ENCODE results near the gene DOCK2.
"Not testable (repeated sequence)": the region's sequence is repeated elsewhere in the genome, so short reads cannot be mapped to it uniquely, and the experiment has no call there.

DOCK2 gene

DNA sequence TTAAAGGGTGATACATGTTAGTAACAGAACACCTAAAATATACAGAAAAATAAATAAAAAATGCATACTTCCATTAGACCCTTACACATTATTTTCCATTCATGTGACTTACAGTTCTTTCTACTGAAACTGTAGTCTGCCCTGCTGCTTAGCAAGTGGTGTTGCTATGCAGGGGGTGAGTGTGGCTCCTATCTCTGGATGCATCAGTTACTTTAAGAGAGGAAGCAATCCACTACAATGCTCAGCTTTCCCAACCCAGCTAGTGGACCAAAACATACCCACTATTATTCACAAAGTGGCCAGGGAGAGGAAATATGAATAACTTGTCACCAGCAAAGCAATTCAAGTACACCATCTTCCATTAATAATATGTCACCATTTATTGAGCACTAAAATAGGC, 121.8 kb downstream of the DOCK2 start:
- DNase-seq, result no peak

DNA sequence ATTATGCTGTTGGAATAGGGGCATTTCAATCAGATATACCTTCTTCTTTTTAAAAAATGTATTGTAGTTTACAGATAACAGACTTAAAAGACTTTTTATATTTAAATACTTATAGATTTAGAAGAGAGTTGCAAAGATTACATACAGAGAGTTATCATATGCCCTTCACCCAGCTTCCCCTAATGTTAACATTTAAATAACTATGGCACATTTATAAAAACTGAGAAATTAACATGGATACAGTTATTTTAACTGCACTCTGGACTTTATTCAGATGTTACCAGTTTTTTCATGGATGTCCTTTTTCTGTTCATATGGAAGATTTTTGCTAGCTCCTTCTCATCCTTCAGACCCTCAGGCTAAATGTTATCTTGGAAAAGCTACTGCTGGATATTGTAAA, 123.2 kb downstream of the DOCK2 start:
- DNase-seq, result no peak

- peak; percentile 81 for DNase-seq
These were observed 125.4 kb downstream of the DOCK2 start for GRCh38 chr5:169762338-169763095.

DNA sequence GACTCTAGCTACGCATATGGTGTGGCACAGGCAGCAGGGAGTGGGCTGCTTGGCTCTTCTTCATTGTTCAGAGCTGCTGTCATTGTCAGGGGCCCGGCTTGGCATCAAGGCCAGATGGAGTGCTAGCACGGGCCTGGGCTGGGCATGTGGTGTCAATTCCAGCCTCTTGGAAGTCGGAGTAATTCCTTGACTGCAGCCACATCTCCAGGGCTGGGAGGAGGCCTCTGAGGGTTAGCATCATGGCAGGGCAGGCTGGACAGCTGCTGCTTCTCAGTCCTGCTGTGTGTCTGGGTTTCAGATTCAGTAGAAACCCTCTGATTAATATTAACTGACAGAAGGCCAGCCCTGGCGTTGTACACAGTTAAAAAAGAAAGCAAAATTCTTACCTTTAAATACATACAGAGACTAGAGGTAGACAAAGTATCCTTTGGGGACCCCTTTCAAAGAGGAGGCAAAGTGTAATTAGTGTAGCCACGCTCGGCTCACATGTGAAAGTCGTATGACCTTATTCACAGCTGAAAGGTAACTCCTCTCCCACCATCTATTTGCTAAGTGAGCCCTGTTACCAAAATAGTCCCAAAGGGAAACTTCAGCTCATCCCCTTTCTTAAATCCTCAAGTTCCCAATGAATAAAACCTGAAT, 126.4 kb downstream of the DOCK2 start:
- DNase-seq, result peak; percentile 43

GRCh38 chr5:169764018-169764378, 126.9 kb downstream of the DOCK2 start:
- DNase-seq, result no peak

DNA sequence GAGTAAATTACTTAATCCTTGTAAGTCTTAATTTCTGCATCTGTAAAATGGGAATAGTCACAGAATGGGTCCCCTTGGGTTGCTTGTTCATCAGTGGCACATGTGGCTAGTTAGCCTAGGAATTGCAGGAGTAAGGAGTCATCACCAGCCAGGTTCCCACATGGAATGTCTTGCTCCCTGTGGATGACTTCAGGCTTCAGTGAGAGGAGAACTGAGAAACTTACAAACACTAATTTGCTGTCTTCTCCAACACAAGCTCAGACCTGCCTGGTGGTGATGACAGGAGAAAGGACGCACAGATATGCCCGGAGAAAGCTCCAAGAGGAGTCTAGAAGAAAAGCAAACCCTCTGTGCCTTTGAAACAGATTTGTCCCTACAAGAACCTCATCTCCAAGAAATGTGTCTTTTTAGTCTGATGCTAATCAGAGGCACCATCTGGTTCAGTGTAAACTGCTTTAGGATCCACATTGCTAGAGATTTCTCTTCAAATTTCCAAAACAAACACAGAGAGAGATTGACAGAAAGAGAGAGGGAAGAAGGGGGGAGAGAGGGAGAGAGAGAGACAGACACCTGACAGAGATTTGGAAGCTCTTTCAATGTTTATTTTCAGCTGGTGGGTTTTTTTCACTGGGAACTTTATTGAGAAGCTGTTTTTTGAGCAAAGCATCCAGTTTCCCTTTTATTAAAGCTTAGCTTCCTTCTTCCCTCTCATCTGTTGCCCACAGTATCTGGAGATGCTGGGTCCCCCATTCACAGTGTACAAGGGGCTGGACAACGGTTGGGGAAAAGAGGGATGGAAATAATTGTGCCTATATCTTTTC, 128.3 kb downstream of the DOCK2 start:
- peak; percentile 56 for DNase-seq

DNA sequence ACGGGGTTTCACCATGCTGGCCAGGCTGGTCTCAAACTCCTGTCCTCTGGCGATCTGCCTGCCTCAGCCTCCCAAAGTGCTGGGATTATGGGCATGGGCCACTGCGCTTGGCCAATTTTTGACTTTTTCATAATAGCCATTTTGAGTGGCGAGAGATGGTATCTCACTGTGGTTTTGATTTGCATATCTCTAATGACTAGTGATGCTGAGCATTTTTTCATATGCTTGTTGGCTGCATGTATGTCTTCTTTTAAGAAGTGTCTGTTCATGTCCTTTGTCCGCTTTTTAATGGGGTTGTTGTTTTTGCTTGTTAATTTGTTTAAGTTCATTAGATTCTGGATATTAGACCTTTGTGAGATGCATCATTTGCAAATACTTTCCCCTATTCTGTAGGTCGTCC, 129.9 kb downstream of the DOCK2 start:
- DNase-seq, result not testable (repeated sequence)

DNA sequence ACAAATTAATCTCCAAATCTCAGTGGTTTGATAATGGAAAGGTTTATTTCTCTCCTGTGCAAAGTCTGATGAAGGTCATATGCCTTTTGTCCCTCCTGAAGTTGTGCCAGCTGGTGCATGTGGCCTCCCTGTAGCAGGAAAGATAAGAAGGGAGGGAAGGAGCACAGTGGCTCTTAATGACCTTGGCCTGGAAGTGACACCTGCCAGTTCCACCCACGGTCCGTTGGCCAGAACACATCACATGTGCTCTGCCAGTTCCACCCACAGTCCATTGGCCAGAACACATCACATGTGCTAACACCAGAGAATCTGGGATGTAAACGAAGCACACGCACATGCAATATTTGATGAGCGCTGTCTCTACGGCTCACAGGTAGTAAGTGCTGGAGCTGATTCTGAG, 130.9 kb downstream of the DOCK2 start:
- no peak for DNase-seq

DNA sequence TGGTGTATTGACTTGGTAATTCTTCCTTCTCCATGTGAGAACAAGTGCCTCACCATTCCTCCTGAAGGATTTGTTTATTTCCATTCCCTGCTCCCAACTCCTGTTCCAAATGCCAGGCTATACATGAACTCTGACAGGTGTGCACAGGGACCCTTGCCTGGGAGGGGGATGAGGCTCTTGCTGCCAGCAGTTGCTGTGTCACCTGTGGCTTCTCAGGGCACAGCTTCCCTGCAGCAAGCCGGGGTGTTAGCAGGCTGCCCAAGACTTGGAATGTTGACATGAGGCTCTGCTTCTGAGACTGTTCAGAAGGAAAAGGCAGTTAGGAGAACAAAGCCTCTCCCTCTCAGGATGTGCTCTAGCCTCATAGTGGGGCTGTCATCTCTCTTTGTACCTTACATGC, 131.3 kb downstream of the DOCK2 start:
- no peak for DNase-seq

GRCh38 chr5:169770109-169770508, 133.0 kb downstream of the DOCK2 start:
- DNase-seq, result no peak

- DNase-seq, result no peak
These were observed 135.2 kb downstream of the DOCK2 start for GRCh38 chr5:169772256-169772655.

GRCh38 chr5:169772688-169773087, 135.6 kb downstream of the DOCK2 start:
- DNase-seq, result peak; percentile 54

- DNase-seq, result no peak
These were observed 140.1 kb downstream of the DOCK2 start for GRCh38 chr5:169777159-169777558.

- no peak for DNase-seq
These were observed 141.8 kb downstream of the DOCK2 start for GRCh38 chr5:169778622-169779596.

DNA sequence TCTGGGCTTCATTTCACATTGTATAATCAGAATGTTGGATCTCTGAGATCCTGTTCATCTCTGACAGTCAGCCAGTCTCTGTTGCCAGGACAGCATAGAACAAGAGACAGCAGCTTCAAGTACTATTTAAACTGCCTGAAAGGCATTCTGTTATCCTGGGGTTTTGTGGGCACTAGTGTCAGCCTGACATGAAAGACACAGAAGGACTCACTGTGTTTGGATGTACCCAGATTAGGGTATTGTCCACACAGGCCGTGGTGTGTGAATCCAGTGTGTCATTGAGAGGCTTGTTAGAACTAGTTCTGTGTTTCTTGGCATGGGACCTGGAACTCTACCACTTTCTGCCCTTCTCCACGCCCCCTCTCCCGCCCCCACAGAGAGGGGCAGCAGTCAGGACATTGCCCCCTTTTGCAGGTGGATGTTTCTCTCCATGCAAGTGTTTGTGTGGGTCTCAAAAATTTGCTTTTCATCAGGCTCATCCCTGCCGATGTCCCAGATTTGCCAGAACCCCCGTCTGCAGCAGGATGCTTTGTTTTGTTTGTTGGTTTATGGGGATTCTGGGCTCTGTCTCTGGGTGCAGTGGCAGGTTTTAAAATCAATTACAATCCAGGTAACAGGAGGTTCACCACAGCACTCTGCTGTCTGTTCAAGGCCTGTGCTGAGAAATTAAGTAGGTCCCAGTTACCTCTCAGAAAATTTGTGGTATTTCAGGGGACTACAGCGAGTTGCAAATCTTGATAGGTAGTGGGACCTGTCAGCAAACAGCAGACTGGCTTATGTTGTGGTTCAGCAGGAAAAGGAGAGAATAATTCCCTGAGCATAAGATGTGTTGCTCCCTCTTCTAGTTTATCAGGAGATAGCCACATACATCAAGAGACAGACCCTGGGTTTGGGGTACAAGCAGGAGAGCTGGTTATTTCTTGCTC, 144.6 kb downstream of the DOCK2 start:
- DNase-seq, result no peak

DNA sequence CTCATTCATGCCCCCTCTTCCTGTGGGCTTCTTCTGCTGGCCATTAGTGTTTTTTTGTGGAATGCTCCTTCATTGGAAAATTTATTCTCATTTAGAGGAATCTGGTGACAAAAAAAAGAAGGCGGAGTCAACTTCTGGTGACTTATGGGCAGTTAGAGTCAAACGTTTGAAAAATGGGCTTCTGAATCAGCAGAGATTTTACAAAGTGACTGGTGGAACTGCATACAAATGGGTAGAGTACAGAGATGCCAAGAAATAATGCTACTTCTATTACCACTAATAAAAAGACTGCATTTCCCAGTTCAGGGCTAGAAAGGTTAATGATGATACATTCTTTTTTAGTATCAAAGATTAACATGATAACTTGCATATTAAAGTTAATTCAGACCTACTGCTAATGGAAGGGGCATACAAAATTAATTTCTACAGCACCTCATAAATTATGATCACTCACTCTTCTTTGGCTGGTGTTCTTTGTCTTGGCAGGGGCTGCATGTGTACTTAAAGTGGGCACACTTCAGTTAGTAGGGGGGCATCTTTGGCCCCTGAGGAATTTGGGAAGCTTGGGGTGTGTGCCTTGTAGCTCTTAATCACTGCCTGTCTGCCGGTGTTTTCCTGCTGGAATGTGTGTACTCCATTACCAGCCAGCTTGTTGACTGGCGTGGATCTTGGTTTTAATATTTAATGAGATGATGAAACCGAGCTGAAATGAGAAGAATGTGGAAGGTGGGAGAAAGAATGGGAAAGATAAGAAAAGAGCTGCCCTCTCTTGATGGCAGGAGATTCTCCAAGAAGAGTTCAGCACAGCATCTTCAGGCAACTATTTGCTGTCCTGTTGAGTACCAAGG, 148.9 kb downstream of the DOCK2 start:
- no peak for DNase-seq

DNA sequence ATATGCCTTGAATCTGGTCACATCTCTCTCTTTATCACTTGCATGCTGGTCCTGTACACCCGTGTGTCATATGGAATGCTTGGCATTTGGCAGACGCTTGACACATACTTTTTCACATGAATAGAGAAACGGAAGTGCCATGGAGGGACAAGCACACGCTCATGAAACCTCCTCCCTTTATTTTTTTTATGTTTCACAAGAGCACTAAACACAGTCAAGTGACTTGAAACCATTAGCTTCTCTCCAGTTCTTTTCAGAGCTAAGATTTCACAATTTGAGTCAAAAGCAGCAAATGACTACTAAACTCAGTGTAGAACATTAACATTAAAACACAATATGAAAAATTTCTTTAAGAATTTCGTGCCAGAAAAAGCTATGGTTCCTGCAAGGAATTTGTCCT, 151.1 kb downstream of the DOCK2 start:
- peak; percentile 93 for DNase-seq

GRCh38 chr5:169789417-169789940, 152.4 kb downstream of the DOCK2 start:
- no peak for DNase-seq

DNA sequence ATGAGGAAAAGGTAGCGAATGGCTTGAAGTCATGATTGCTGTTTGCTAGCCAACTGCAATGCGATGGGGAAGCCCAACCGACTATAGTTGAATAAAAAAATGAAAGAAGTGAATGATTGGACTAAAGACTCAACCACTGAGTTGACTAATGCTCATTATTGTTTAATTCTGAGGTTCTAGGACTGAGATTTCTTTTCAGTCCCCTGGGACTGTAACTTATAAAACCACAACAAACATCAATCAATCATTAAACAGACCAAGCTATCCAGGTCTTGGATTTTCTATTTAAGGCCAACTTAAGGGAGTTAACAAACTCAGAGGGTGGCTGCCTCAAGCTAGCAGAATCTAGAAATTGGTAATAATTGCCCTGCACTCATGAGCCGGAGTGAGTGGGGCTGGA, 154.2 kb downstream of the DOCK2 start:
- no peak for DNase-seq

DNA sequence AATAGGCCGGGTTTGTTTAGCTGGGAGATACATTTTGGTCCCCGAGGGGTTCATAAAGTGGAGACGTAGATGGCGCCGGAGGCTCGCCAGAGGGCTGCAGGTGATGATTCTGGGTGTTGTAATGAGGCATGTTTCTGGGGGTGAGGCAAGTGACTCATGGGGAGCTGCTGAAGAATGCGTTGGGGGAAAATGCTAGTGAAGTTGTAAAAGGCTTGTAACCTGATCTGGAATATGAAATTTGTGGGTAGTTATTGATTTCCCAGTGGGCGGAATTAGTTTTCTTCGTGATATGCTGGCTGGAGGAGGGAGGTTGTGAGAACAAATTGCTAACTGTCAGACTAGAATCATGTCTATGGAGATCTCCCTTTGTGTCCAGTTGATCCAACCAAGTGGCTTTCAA, 158.3 kb downstream of the DOCK2 start:
- no peak for DNase-seq
